ENCODE measurements around the gene CREBBP.

The CREBBP gene

DNA sequence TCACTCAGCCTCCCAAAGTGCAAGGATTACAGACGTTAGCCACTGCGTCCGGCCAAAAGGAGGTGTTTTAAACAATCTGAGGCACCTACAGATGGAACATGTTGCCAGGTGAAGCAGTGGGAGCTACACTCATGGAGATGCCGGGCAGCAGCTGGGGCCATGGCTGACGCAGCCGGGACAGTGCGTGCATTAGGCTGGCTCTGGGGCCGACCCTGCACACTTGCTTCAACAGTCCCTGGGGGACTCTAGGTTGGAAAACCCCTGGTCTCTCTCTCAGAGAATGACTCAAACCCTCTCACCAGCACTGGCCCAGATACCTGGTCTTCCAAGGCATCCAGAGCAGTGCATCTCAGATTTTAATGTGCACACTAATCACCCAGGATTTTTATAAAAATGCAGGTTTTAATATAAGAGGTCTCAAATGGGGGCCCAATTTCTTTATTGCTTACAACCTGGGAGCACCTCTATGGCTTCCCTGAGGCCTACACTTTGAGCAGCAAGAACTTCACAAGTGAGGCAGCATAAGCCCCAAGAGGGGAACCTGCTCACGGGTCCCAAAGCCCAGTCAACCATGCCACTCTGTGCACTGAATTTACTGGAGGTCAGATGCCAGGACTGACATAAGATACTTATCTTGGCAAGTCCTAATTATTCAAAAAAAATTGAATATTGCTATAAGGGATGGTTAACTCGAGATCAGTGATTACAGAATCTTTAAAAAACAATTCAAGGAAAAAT lies 92.4 kb downstream of the CREBBP start:
- Histone ChIP-seq H3K9ac (ENCODE audit: insufficient read length) (no peak overlapping the region), H3K9me3 (ENCODE audit: low read depth, low read length) (no peaks in the 10 kb centered on the region), H3K27ac (no peak overlapping the region), H3K36me3 (ENCODE audit: insufficient read depth, low read length) (peaks cover 67% of the 10 kb centered on the region), H3K4me3 (no peak overlapping the region)
- no peak for TF ChIP-seq EZH2 (IDR thresholded peaks at IDR 0.05)
- no peak for TF ChIP-seq POLR2AphosphoS5 (IDR thresholded peaks at IDR 0.05; ENCODE audit: borderline replicate concordance, low read depth, low read length)
- TF ChIP-seq FOXP2 (optimal IDR thresholded peaks at IDR 0.05; ENCODE audit: control extremely low read depth, extremely low read length, insufficient read depth): no peak
- no peak for DNase-seq (ENCODE audit: low read depth, low spot score)

GRCh38 chr16:3785413-3785812 lies 95.1 kb downstream of the CREBBP start:
- no peak overlapping the region for H3K4me3 ChIP-seq
- no peak overlapping the region for H3K9ac ChIP-seq (ENCODE audit: insufficient read length)
- DNase-seq (ENCODE audit: low read depth, low spot score): no peak
- no peak for TF ChIP-seq POLR2AphosphoS5 (IDR thresholded peaks at IDR 0.05; ENCODE audit: borderline replicate concordance, low read depth, low read length)
- TF ChIP-seq EZH2 (IDR thresholded peaks at IDR 0.05): no peak
- no peaks in the 10 kb centered on the region for H3K9me3 ChIP-seq (ENCODE audit: low read depth, low read length)
- no peak overlapping the region for H3K27ac ChIP-seq
- peaks cover 68% of the 10 kb centered on the region for H3K36me3 ChIP-seq (ENCODE audit: insufficient read depth, low read length)

GRCh38 chr16:3783516-3783915 lies 97.0 kb downstream of the CREBBP start:
- Histone ChIP-seq H3K9me3 (ENCODE audit: low read depth, low read length) (no peaks in the 10 kb centered on the region), H3K27ac (no peak overlapping the region), H3K4me3 (no peak overlapping the region), H3K36me3 (ENCODE audit: insufficient read depth, low read length) (peaks cover 74% of the 10 kb centered on the region), H3K9ac (ENCODE audit: insufficient read length) (no peak overlapping the region)
- DNase-seq (ENCODE audit: low read depth, low spot score): no peak
- no peak for TF ChIP-seq EZH2 (IDR thresholded peaks at IDR 0.05)
- TF ChIP-seq POLR2AphosphoS5 (IDR thresholded peaks at IDR 0.05; ENCODE audit: borderline replicate concordance, low read depth, low read length): no peak
- no peak for TF ChIP-seq FOXP2 (optimal IDR thresholded peaks at IDR 0.05; ENCODE audit: control extremely low read depth, extremely low read length, insufficient read depth)

DNA sequence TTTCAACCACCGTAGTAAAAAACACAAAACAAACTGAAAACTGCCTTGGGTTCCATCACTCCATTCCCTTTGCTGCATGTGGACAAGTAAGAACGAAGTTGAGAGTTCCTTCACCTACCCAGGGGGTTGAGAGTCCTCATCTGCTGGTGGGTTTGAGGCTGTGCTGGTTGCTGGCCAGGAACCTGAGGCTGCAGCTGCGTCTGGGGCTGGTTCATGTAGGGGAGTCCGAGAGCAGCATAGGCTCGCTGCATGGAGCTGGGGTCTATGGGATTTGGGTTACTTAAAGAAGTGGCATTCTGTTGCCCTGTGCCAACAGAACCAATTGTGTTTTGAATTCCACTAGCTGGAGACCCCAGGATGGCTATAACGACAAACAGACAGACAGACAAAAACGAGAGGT lies 97.9 kb downstream of the CREBBP start:
- Histone ChIP-seq H3K4me3 (no peak overlapping the region), H3K9me3 (ENCODE audit: low read depth, low read length) (no peaks in the 10 kb centered on the region), H3K27ac (no peak overlapping the region), H3K36me3 (ENCODE audit: insufficient read depth, low read length) (peaks cover 78% of the 10 kb centered on the region), H3K9ac (ENCODE audit: insufficient read length) (no peak overlapping the region)
- TF ChIP-seq POLR2AphosphoS5 (IDR thresholded peaks at IDR 0.05; ENCODE audit: borderline replicate concordance, low read depth, low read length): no peak
- no peak for TF ChIP-seq EZH2 (IDR thresholded peaks at IDR 0.05)
- no peak for TF ChIP-seq FOXP2 (optimal IDR thresholded peaks at IDR 0.05; ENCODE audit: control extremely low read depth, extremely low read length, insufficient read depth)
- DNase-seq (ENCODE audit: low read depth, low spot score): no peak

GRCh38 chr16:3781421-3781820 lies 99.1 kb downstream of the CREBBP start:
- no peak overlapping the region; the same call in 1 of the 2 replicates for H3K27ac ChIP-seq
- TF ChIP-seq EZH2 (IDR thresholded peaks at IDR 0.05) (no peak), POLR2AphosphoS5 (IDR thresholded peaks at IDR 0.05; ENCODE audit: borderline replicate concordance, low read depth, low read length) (no peak), FOXP2 (optimal IDR thresholded peaks at IDR 0.05; ENCODE audit: control extremely low read depth, extremely low read length, insufficient read depth) (no peak)
- H3K4me3 ChIP-seq: no peak overlapping the region
- H3K9ac ChIP-seq (ENCODE audit: insufficient read length): no peak overlapping the region
- no peak for DNase-seq (ENCODE audit: low read depth, low spot score)
- no peaks in the 10 kb centered on the region for H3K9me3 ChIP-seq (ENCODE audit: low read depth, low read length)
- peaks cover 81% of the 10 kb centered on the region for H3K36me3 ChIP-seq (ENCODE audit: insufficient read depth, low read length)

DNA sequence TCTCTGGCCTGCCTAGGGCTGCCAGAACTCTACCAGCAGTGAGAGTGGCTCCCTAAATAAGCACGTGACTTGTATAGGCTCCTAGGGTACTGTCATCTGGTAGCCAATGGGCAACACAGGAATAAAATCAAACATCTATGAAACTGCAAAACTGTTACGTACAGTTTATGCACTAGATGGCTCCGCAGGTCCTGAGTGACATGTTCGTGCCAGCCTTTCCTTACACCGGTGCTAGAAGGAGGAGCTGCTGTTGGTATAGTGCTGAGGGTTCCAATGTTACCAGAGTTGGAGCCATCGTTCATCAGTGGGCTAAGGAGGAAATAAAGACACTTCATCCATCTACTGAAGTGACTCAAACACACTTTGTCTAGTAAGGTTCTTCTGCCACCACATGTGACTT lies 99.9 kb downstream of the CREBBP start:
- Histone ChIP-seq H3K9ac (ENCODE audit: insufficient read length) (no peak overlapping the region), H3K9me3 (ENCODE audit: low read depth, low read length) (no peaks in the 10 kb centered on the region), H3K27ac (no peak overlapping the region), H3K4me3 (no peak overlapping the region), H3K36me3 (ENCODE audit: insufficient read depth, low read length) (peaks cover 83% of the 10 kb centered on the region)
- no peak for DNase-seq (ENCODE audit: low read depth, low spot score)
- TF ChIP-seq POLR2AphosphoS5 (IDR thresholded peaks at IDR 0.05; ENCODE audit: borderline replicate concordance, low read depth, low read length) (no peak), EZH2 (IDR thresholded peaks at IDR 0.05) (no peak), FOXP2 (optimal IDR thresholded peaks at IDR 0.05; ENCODE audit: control extremely low read depth, extremely low read length, insufficient read depth) (no peak)

DNA sequence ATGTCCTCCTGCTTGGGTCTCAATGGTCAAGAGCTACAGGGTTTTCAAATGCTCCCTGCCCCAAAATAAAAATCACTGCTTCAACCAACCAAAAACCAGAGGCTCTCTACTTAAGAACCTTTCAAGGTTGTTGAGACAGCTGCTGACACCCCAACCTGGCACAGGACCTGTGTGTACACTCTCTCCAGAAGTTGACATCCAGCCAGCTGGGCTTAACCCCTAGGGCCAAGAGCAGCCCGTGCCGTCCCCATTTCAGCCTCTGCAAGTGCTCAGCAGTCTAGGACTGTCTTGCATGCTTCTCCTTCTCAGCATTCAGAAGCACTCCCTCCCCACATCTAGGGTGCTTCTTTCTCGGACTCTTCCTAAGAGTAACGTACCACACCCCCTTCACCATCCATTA lies 104.2 kb downstream of the CREBBP start:
- Histone ChIP-seq H3K9me3 (ENCODE audit: low read depth, low read length) (no peaks in the 10 kb centered on the region), H3K36me3 (ENCODE audit: insufficient read depth, low read length) (peaks cover 85% of the 10 kb centered on the region)
- no peak for DNase-seq (ENCODE audit: low read depth, low spot score)

DNA sequence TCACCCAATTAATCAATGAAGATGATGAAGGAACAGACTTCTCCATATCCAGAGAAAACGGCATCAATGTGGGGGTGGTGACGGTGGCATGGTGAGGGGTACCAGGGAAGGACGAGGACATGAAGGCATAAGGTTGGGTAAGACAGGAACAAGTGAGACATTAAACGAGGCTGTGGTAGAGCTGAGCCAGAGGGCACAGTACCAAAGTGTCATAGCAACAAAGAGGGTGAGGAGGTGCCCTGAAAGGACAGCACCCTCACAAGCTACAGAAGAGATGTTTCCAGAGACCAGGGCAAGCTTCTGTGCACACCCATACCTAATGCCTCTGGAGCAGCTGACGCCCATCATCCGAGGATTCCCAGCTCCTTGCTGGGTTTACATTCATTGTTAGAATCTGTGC lies 105.7 kb downstream of the CREBBP start:
- H3K36me3 ChIP-seq (ENCODE audit: insufficient read depth, low read length): peaks cover 85% of the 10 kb centered on the region
- DNase-seq (ENCODE audit: low read depth, low spot score): no peak

More for the DNA sequence above, 104.2 kb downstream of the CREBBP start:
- no peak overlapping the region for H3K4me3 ChIP-seq
- H3K27ac ChIP-seq: no peak overlapping the region
- no peak overlapping the region for H3K9ac ChIP-seq (ENCODE audit: insufficient read length)
- TF ChIP-seq POLR2AphosphoS5 (IDR thresholded peaks at IDR 0.05; ENCODE audit: borderline replicate concordance, low read depth, low read length): no peak

More for the DNA sequence above, 105.7 kb downstream of the CREBBP start:
- Histone ChIP-seq H3K4me3 (no peak overlapping the region), H3K9ac (ENCODE audit: insufficient read length) (no peak overlapping the region), H3K27ac (no peak overlapping the region), H3K9me3 (ENCODE audit: low read depth, low read length) (no peaks in the 10 kb centered on the region)
- TF ChIP-seq POLR2AphosphoS5 (IDR thresholded peaks at IDR 0.05; ENCODE audit: borderline replicate concordance, low read depth, low read length) (no peak), FOXP2 (optimal IDR thresholded peaks at IDR 0.05; ENCODE audit: control extremely low read depth, extremely low read length, insufficient read depth) (no peak), EZH2 (IDR thresholded peaks at IDR 0.05) (no peak)

Measured in SK-N-MC (cell line).